ENCODE measurements around the gene OR12D1. TPM values are rescaled to one million over a fixed set of nuclear protein-coding genes. Genes with fewer than 3 reads are reported as not detected.
"Not testable (repeated sequence)": the region's sequence is repeated elsewhere in the genome, so short reads cannot be mapped to it uniquely, and the experiment has no call there.

OR12D1 gene
- total RNA-seq, 4 donors from 2014 or later: not detected

DNA sequence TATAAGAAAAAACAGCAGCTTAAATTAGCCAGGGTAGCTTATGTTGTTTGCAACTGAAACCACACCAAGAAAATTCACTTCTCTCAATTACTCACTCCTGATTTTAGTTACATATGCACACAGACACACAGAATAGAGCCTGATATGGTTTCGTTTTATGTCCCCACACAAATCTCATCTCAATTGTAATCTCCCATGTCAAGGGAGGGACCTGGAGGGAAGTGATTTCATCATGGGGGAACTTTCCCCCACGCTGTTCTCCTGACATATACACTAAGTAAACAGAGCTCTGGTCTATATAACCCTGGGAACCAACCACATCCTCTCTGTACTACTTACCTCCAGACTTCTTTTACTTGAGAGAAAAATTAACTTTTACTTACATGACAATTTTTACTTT is 9.8 kb downstream of the OR12D1 start:
- TF ChIP-seq, protein P1, sequence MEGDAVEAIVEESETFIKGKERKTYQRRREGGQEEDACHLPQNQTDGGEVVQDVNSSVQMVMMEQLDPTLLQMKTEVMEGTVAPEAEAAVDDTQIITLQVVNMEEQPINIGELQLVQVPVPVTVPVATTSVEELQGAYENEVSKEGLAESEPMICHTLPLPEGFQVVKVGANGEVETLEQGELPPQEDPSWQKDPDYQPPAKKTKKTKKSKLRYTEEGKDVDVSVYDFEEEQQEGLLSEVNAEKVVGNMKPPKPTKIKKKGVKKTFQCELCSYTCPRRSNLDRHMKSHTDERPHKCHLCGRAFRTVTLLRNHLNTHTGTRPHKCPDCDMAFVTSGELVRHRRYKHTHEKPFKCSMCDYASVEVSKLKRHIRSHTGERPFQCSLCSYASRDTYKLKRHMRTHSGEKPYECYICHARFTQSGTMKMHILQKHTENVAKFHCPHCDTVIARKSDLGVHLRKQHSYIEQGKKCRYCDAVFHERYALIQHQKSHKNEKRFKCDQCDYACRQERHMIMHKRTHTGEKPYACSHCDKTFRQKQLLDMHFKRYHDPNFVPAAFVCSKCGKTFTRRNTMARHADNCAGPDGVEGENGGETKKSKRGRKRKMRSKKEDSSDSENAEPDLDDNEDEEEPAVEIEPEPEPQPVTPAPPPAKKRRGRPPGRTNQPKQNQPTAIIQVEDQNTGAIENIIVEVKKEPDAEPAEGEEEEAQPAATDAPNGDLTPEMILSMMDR (IDR thresholded peaks at IDR 0.05 in 4 of 5, conservative IDR thresholded peaks at IDR 0.05 in 1 of 5): no peak
- TF ChIP-seq POLR2A (IDR thresholded peaks at IDR 0.05): no peak

DNA sequence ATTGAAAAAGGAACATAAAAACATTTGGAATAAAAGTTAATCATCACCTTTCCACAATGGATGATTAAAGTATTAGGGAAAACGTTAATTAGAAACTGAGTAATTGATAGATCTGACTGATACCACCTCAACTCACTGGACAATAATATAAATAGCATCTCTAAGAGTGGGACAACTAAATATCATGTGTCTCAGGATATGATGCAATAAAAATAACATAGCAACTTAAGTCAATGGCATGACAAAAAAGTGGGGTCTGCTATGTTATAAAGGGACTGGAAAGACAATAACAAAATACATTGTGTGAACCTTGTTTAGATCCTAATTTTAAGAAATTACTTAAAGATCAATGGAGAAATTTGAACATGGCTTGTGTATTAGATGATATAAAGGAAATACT is 10.3 kb downstream of the OR12D1 start:
- ATAC-seq (no peak), DNase-seq (no peak)
- TF ChIP-seq POLR2A (IDR thresholded peaks at IDR 0.05): no peak
- TF ChIP-seq, protein P1 (IDR thresholded peaks at IDR 0.05 in 4 of 5, conservative IDR thresholded peaks at IDR 0.05 in 1 of 5): no peak
- H3K36me3 ChIP-seq: no peaks in the 10 kb centered on the region
- H3K4me3 ChIP-seq: no peak overlapping the region
- in situ Hi-C loops (cut with MboI; ENCODE audit: low sequenced_read_pairs in 4 of 4): no loop called here
- intact Hi-C loops (cut with DNase I; ENCODE audit: low total_unique reads): no loop called here
- no peaks in the 10 kb centered on the region for H3K27me3 ChIP-seq
- no peak overlapping the region for H3K27ac ChIP-seq
- H3K9me3 ChIP-seq: no peaks in the 10 kb centered on the region
- no peaks in the 10 kb centered on the region for H3K4me1 ChIP-seq

More for the DNA sequence above, 9.8 kb downstream of the OR12D1 start:
- DNase-seq (no peak), ATAC-seq (no peak)
- H3K4me1 ChIP-seq: no peaks in the 10 kb centered on the region
- intact Hi-C loops (cut with DNase I; ENCODE audit: low total_unique reads): no loop called here
- H3K36me3 ChIP-seq: no peaks in the 10 kb centered on the region
- H3K4me3 ChIP-seq: no peak overlapping the region
- H3K27me3 ChIP-seq: no peaks in the 10 kb centered on the region
- no peaks in the 10 kb centered on the region for H3K9me3 ChIP-seq
- H3K27ac ChIP-seq: no peak overlapping the region
- in situ Hi-C loops (cut with MboI; ENCODE audit: low sequenced_read_pairs in 4 of 4): no loop called here

DNA sequence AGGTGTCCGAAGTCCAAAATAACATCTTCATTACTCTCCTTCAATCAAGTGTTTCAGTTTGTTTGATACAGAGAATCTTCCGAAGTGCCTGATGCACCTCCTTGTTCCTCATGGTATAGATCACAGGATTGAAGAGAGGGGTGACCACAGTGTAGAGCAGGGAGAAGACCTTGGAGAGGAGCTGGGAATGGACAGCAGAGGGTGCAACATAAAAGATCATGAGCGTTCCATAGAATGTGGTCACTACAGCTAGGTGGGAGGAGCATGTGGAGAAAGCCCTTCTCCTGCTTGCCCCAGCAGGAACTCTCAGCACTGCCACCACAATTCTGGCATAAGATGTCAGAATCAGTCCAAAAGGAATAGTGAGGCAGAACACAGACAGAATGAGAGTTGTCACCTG is 11.9 kb downstream of the OR12D1 start:
- Histone ChIP-seq H3K27ac (no peak overlapping the region), H3K4me3 (no peak overlapping the region), H3K4me1 (no peaks in the 10 kb centered on the region), H3K27me3 (no peaks in the 10 kb centered on the region), H3K36me3 (no peaks in the 10 kb centered on the region), H3K9me3 (no peaks in the 10 kb centered on the region)
- TF ChIP-seq POLR2A (IDR thresholded peaks at IDR 0.05): no peak
- TF ChIP-seq, protein P1 (IDR thresholded peaks at IDR 0.05 in 4 of 5, conservative IDR thresholded peaks at IDR 0.05 in 1 of 5): no peak
- intact Hi-C loops (cut with DNase I; ENCODE audit: low total_unique reads): no loop called here
- ATAC-seq (no peak), DNase-seq (no peak)
- in situ Hi-C loops (cut with MboI; ENCODE audit: low sequenced_read_pairs in 4 of 4): no loop called here

DNA sequence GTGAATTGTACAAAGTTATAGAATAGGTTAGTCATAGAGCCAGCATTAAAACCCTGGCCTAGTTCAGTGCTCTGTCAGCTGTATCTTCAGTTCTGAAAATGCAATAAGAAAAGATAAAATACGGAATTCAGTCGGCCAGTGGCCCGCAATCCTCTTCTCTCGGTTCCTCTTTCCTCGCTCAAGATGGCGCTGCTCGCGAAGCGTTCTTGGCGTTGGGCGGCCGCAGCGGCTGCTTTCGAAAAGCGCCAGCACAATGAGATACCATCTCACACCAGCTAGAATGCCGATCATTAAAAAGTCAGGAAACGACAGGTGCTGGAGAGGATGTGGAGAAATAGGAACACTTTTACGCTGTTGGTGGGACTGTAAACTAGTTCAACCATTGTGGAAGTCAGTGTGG is 22.0 kb downstream of the OR12D1 start:
- H3K36me3 ChIP-seq; intact Hi-C loops (cut with DNase I; ENCODE audit: low total_unique reads); DNase-seq; H3K4me3 ChIP-seq; in situ Hi-C loops (cut with MboI; ENCODE audit: low sequenced_read_pairs in 4 of 4); H3K27ac ChIP-seq; H3K4me1 ChIP-seq; ATAC-seq; H3K27me3 ChIP-seq; H3K9me3 ChIP-seq: not testable (repeated sequence)

DNA sequence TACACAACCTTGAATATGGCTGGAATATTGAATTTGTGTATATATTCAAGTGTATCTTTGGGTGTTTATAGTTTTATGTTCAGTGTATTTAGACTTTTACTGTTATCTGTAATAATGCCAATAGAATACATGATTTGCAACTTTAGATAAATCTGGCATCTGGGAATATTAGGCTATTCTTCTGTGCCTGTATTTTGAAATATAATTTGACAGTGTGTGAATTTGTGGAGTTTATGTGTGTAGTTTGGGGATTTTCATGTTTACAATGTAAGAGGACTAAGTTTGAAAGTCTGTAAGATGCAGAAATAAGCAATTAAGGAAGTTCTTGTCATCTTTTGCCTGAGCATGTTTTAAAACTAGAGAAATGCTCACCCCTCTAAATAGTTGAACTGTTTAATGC is 24.3 kb downstream of the OR12D1 start, which contains the start of gene OR10C1:
TSS of gene OR10C1 (plus strand) at position 301 of the 400 bp plus-strand sequence. CDS start 710 bp downstream, outside the sequence.
- no peak for TF ChIP-seq POLR2A (IDR thresholded peaks at IDR 0.05)
- TF ChIP-seq, protein P1 (IDR thresholded peaks at IDR 0.05 in 4 of 5, conservative IDR thresholded peaks at IDR 0.05 in 1 of 5): no peak
- intact Hi-C loops (cut with DNase I; ENCODE audit: low total_unique reads) (no loop called here), in situ Hi-C loops (cut with MboI; ENCODE audit: low sequenced_read_pairs in 4 of 4) (no loop called here)
- no peak for ATAC-seq
- Histone ChIP-seq H3K9me3 (no peaks in the 10 kb centered on the region), H3K36me3 (no peaks in the 10 kb centered on the region), H3K27me3 (no peaks in the 10 kb centered on the region), H3K27ac (no peak within 1 kb of the TSS), H3K4me3 (no peak within 1 kb of the TSS), H3K4me1 (no peaks in the 10 kb centered on the region)
- no peak for DNase-seq
